T47D (cell line): ENCODE results near the gene GH1.

Source experiments
- DNase-seq, 2 experiments: peaks; one replicate each; pipeline versions ENCODE4 v3.0.0 to v3.0.0-alpha.2; 2011 to 2012; ENCODE audit warnings: low read depth in 1 of 2, low spot score in 1 of 2
- JUND ChIP-seq: IDR thresholded peaks from 2 replicates; pipeline ENCODE4 v1.6.1; 2012; ENCODE audit warnings: low read depth
- in situ Hi-C: cut with HindIII; loops from 2 replicates; pipeline ENCODE4 v1.10.0; 2016; ENCODE audit warnings: low sequenced_read_pairs, low pct_unique_long_range_greater_than_20kb

The GH1 gene

DNA sequence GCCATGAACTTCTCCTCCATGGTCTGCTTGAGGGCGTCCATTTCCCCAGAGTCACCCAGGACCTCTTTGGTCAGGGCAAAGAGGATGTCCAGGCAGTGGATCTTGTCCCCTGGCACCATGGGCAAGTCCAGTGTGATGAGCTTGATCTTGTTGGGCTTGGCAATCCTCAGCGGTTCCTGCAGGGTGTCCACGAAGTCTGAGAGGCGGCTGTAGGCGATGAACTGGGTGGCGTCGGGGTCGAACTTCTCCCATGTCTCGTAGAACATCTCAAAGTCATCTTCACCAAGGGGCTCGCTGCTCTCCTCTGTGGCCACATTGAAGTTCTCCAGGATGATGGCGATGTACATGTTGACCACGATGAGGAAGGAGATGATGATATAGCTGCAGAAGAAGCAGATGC, 22.5 kb upstream of the GH1 start:
- no peak for DNase-seq
- no peak for TF ChIP-seq JUND
- in situ Hi-C loops, result no loop called here

DNA sequence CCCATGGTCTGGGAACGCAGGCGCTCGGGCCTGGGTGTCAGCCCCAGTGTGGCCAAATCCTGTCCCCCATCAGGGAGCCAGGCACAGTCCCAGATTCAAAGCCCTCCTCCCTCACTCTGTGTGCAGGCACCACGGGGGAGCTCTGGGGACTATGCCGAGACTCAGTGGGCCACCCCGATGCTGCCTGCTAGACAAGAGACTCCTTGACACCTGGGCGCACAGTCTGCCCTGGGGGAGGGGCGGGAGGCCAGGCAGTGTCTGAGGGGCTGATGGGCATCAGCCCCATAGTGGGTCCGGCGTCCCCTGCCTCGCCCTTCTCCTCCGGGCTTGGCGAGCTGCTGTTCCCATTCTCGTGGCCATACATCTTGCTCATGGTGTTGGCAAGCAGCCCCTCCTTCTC, 21.9 kb upstream of the GH1 start:
- DNase-seq, result no peak
- TF ChIP-seq JUND, result no peak
- in situ Hi-C loops, result no loop called here

DNA sequence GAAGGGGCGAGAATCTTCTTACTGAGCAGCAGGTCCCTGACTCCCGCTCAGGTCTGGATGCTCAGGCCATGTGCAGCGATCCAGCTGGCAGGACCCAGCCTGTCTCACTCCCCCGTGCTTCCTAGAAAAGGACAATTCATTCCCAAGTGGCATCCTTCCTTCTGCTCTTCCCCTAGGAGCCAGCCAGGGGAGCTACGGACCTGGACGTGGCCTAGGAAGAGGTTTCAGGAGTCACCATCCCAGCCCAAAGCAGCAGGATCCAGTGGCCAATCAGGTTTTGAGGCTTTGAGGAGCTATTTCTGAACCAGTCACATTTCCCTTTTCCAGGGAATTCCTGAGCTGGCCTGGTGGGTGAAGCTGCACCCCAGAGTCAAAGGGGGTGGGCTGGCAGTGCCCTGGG, 21.2 kb upstream of the GH1 start:
- in situ Hi-C loops, result no loop called here
- DNase-seq, result no peak
- TF ChIP-seq JUND, result no peak

DNA sequence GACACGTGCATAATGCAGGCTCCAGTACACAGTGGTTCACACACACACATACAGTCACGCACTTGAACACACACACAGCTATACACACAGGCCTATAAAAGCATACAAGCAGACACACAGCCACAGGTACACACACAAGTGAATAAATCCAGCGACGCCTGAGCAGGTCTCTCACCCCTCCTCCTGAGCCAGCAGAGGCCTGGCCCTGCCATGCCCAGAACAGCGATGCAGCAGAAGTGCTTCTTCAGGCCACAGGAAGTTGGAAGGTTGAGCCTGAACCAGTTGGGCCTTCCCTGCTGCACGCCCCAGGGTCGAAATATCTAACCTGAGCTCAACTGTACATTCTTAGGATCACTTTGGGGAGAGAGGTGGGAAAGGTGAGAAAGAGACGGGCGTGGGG, 20.8 kb upstream of the GH1 start:
- no peak for DNase-seq
- TF ChIP-seq JUND, result no peak
- in situ Hi-C loops, result no loop called here

DNA sequence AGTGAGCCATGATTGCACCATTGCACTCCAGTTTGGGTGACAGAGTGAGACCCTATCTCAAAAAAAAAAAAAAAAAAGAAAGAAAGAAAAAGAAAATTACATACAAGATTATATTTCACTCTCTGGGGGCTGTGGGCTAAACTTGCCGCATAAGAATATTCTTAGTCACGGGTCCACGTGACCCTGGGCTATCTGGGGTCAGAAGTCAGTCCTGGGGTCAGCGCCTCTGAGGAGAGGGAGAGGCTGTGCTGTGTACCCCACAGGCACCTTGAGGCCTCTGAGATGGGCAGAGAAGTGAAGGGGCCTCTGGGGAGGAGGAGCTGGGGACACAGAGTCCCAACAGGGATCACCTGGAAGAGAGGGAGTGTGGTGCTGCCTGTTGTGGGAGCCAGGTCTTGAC, 19.3 kb upstream of the GH1 start:
- no peak for TF ChIP-seq JUND
- DNase-seq, result no peak
- in situ Hi-C loops, result no loop called here

DNA sequence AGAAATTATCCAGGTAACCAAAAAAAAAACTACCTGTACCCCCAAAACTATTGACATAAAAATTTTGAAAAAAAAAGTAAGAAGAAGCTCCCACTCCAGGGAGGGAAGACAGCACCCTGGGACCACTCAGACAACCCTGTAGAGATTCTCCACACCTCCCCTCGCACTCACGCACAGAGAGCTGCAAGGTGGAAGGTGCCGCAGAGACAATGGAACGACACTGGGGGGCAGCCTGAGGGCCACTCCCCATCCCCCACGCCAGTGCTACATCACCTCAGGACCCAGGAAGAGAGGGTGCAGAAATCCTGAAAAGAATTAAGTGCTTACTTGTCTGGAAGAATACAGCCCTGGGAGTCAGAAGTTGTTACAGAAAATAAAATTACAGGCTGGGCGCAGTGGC, 18.7 kb upstream of the GH1 start:
- no peak for TF ChIP-seq JUND
- DNase-seq, result no peak
- in situ Hi-C loops, result no loop called here

DNA sequence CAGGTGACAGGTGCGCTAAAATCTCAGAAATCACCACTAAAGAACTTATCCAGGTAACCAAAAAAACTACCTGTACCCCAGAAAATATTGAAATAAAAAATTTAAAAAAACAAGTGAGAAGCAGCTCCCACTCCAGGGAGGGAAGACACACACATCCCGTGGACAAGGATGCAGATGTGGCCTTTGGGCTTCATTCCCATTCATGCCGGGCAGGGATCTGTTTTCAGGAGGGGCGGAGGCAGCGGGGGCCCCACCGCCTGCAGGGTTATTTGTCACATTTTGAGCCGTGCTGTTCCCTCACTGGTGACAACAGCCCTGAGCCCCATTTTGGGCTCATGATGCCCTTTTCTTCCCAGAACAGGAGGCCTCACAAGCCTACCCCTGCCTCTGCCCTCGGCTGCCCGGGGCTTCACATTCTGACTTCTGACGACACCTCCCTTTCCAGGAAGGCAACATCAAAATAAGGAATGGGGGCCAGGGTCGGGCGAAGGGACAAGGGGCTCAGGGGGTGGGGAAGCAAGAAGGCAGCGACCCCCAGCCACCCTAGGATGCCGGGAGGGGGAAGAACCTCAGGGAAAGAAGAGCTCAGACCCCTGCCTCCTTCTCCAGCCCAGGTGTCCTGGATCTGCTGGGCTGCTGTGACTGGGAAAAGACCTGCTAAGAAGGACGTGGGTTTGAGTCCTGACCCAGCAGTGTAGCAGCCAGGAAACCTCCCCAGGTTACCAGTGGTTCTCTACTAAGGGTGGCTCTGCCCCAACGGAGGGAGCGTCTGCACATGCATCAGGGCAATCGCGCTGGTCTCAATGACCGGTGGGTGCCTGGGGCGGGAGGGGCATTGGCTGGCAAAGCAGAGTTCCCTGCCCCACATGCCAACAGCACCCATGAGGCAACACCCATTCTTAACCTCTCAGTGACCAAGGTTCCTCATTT, 15.8 kb upstream of the GH1 start:
- no peak for TF ChIP-seq JUND
- no peak for DNase-seq
- in situ Hi-C loops, result no loop called here

DNA sequence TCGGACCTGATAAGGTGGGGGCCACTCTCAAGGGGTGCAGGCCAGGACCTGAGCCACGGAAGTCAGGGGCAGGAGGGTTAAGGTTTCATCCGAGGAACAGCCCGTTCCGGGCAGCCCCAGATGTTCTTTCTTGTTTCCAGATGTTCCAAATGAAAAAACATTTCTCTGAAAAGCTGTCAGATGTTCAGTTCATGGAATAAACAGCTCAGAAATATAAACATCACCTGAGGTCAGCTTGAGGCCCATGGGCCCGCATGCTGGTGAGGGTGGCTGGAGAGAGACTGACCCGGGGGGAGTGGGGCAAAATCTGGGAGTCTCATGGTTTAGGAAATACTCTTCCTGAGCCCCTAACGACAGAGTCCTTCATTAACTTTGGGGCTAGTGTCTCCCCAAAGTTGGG, 15.0 kb upstream of the GH1 start:
- DNase-seq, result no peak
- TF ChIP-seq JUND, result no peak
- in situ Hi-C loops, result no loop called here

DNA sequence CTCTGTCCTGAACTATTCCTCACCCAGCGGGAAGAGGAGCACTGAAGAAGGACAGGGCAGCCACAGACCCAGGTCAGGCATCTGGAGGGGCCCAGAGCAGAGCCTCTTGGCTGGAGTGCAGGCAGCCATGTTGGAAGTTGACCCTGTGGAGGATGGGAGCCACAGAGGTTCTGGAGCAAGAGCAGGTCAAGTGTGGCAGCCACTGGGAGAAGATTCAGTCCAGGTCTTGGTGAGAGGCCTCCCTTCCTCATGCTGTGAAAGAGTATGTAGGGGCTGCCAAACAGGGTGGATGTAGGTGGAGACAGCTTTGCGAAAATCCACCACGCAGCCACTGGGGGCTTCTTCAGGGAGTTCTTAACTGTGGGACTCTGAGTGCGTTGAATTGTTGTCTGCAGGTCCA, 14.1 kb upstream of the GH1 start:
- no peak for TF ChIP-seq JUND
- in situ Hi-C loops, result no loop called here
- no peak for DNase-seq

DNA sequence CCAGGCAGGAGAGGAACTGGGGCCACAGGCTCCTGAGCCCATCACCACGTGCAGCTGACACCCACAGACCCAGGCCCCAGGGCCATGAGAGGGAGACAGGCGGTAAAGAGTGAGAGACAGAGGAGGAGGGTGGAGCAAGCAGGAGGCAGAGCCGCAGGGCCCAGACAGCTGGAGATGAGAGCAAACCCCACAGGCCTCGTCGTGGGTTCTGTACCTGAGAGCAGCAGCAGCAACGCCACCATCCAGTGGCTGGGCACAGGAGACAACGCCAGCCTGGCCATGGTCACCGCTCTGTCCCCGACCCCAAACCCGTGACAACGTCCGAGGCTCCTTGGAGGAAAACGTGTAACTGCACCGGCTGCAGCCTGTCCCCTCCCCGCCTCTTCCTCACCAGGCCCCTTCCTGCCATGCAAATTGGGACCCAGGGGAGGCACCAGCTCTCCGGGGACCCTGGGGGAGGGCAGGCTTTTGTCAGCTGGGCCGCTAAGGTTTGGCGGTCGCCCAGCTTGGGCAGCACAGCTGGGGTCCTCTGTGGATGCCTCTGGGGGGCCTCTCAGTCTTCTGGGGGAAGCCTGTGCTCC, 13.4 kb upstream of the GH1 start, which contains the start of gene CD79B:
TSS of gene CD79B (minus strand) at position 351 of the 581 bp plus-strand sequence. CDS start at position 281, 70 bp downstream.
- no peak for DNase-seq
- in situ Hi-C loops, result no loop called here
- TF ChIP-seq JUND, result no peak

DNA sequence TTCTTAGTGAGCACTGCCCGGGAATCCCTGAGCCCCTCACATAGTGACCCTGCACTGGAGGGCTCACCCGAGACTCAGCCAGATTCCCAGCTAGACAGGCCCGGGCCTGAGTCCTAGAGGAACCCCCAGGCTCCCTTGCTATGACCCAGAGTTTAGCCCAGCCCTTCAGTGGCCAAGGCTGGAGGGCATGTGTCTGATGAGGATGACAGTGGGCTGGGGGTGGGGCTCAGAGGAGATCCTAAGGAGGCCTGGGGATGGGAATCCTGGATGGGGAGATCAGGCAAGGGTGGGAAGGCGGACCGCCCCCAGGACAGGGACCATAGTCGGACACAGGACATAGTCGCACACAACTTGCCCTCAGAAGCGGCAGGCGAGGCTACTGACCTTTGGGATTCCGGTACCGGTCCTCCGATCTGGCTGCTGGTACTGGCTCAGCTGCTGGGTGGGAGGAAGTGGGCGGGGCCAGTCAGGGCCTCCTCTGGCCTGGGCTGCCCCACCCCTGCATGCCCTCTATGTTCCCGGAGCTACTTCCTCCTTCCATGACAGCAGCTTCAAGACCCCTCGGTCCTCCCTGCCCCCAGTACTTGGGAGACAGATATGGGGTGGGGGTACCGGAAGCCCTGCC, 12.4 kb upstream of the GH1 start:
- TF ChIP-seq JUND, result no peak
- in situ Hi-C loops, result no loop called here
- no peak for DNase-seq

DNA sequence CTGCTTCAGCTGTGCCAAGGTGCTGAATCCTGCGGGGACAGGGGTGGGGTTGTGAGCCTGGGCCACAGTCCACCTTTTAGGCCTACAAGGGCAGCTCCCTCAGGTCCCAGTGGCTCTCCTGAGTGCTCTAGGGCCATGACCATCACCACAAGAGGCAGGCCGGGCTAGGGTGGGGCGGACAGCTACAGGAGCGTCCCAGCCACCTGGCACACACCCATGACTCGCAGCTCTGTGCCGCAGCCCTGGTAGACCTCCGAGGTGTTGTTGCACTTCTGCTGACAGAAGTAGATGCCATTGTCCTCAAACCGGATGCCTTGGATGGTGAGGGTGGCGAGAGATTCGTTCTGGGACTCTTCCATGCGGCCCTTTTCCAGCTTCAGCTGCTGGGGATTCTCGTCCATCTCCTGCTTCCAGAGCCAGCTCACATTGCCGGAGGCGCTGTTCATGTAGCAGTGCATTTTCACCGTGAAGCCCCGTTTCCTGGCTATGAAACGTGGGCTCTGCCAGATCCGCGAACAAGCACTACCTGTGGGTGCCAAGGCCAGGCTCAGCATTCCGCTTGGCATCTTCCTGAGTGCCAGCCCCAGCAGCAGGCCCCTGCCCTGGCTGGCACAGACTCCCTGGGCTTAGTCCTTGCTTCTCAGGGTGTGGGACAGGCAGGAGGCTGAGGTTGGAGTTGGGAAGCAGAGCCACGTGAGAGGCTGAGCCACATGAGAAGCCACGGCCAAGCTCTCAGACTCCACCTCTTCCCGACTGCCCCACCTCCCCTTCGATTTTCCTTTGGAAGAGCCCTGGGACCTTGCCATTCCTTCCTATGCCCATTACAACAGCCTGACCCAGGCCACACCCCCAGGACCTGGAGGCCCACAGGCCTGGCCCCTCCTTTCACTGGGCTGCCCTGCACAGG, 11.5 kb upstream of the GH1 start:
- DNase-seq, result no peak
- in situ Hi-C loops, result no loop called here
- no peak for TF ChIP-seq JUND
